Lower lobe of right lung (tissue), 2 donors: Measurements from ENCODE around the gene MRPL20. TPM values are rescaled to one million over a fixed set of nuclear protein-coding genes. Genes with fewer than 3 reads are reported as not detected.

Experiments
- ATAC-seq, 2 donors: fragments of 200-7000 bp; cut with Tn5 transposase; one replicate each; pipeline ENCODE4 v1.9.1; 2020 to 2022; ENCODE audit warnings: mild to moderate bottlenecking in 2 of 2, moderate library complexity in 2 of 2
- DNase-seq: peaks from one replicate; pipeline ENCODE4 v3.0.0-alpha.2; 2020
- H3K27ac ChIP-seq: fragments of 200-600 bp; one replicate; pipeline ENCODE4 v1.8.0; 2022
- H3K27me3 ChIP-seq: fragments of 200-600 bp; one replicate; pipeline ENCODE4 v1.8.0; 2022; ENCODE audit warnings: low read depth
- H3K36me3 ChIP-seq: fragments of 200-600 bp; one replicate; pipeline ENCODE4 v1.8.0; 2022; ENCODE audit warnings: mild to moderate bottlenecking
- H3K4me1 ChIP-seq: fragments of 200-600 bp; one replicate; pipeline ENCODE4 v1.8.0; 2022
- H3K4me3 ChIP-seq: fragments of 200-600 bp; one replicate; pipeline ENCODE4 v1.8.0; 2022; ENCODE audit warnings: mild to moderate bottlenecking
- H3K9me3 ChIP-seq: fragments of 200-600 bp; one replicate; pipeline ENCODE4 v1.8.0; 2022
- intact Hi-C: fragments of 100-400 bp; cut with DNase I; formaldehyde crosslinking; loops from one replicate; pipeline ENCODE4 v1.11.0; 2022
- total RNA-seq: library from RNA; stranded (reverse); fragmentation: NEBNext Ultra II Directional; extraction: Animal tissue kit (Norgen Biotek cat#: 25700); gene quantifications from one replicate; pipeline ENCODE4 v1.2.1, GENCODE V29; 2021
- TF ChIP-seq, protein P1 (sequence below): fragments of 200-600 bp; IDR thresholded peaks from one replicate; pipeline ENCODE4 v1.8.0; 2022; ENCODE audit warnings: antibody characterized with exemption, mild to moderate bottlenecking
- donor health status: DM: no; HTN: yes; CAD: no; lungs with severe emphysema.

The MRPL20 gene
- total RNA-seq, 1 donor from 2014 or later, result 79.8 TPM

DNA sequence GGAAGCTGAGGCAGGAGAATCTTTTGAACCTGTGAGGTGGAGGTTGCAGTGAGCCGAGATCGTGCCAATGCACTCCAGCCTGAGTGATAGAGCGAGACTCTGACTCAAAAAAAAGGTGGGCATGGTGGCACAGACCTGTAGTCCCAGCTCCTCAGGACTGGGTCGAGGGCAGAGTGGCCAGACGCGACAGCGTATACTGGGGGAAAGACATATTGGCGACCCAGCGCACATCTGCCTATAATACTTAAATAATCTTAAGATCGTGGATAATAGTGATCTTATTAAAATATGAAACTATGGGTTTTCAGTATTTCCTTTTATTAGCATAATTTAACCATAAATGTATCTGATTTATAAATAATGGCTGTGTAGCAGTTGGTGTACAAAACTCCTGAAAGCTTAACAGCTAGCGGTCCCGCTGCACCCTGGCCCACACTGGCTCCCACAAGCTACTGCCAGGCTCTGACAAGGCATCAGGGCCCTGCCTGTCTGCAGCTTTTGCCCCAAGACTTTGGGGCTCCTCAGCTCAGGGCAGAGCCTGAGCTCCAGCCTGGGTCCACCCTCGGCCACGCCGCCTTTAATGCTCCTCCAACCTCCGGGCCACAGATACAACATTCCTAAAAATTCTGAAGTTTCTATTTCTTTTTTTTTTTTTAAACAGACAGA lies 29.4 kb downstream of the MRPL20 start:
- peaks cover 27% of the 10 kb centered on the region for H3K36me3 ChIP-seq
- no peak overlapping the region for H3K27ac ChIP-seq
- intact Hi-C loops, result no loop called here
- no peaks in the 10 kb centered on the region for H3K9me3 ChIP-seq
- ATAC-seq (no peak), DNase-seq (no peak)
- no peaks in the 10 kb centered on the region for H3K27me3 ChIP-seq
- peaks cover 28% of the 10 kb centered on the region for H3K4me1 ChIP-seq
- TF ChIP-seq, protein P1, sequence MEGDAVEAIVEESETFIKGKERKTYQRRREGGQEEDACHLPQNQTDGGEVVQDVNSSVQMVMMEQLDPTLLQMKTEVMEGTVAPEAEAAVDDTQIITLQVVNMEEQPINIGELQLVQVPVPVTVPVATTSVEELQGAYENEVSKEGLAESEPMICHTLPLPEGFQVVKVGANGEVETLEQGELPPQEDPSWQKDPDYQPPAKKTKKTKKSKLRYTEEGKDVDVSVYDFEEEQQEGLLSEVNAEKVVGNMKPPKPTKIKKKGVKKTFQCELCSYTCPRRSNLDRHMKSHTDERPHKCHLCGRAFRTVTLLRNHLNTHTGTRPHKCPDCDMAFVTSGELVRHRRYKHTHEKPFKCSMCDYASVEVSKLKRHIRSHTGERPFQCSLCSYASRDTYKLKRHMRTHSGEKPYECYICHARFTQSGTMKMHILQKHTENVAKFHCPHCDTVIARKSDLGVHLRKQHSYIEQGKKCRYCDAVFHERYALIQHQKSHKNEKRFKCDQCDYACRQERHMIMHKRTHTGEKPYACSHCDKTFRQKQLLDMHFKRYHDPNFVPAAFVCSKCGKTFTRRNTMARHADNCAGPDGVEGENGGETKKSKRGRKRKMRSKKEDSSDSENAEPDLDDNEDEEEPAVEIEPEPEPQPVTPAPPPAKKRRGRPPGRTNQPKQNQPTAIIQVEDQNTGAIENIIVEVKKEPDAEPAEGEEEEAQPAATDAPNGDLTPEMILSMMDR, result no peak
- no peak overlapping the region for H3K4me3 ChIP-seq

DNA sequence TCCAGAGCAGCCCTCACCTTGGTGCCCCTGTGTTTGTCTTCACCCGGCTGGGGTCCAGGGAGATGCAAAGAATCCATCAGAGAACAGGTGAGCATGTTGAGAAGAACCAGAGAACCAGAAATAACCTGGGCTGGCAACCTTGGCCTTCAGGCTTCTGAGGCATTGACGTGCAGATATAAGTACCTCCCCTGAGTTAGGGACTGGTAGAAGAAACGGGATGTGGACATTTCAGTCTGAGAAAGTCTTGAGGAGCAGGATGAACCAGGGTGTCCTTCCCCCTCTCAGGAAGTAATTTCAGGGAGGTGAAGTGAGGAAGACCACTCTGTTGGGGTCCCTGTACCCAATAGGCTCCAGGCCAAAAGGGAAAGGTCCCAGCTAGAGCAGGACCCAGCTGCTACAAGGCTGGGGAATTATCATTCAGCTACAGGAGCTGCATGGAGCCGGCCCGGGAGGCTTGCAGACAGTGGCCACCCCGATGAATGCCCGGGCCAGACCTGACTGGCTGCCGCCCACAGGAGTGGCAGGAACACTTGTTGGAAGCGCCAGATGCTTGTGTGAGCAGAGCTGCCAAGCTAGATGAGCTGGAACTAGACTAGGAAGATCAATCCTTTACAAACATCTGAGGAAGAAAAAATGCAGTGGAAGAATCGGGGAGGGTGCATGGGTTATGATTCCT lies 30.4 kb downstream of the MRPL20 start:
- no peak overlapping the region for H3K27ac ChIP-seq
- peaks cover 25% of the 10 kb centered on the region for H3K36me3 ChIP-seq
- H3K9me3 ChIP-seq, result no peaks in the 10 kb centered on the region
- no peaks in the 10 kb centered on the region for H3K27me3 ChIP-seq
- no peak for ATAC-seq
- H3K4me1 ChIP-seq, result peaks cover 37% of the 10 kb centered on the region
- TF ChIP-seq, protein P1, result no peak
- intact Hi-C loops, result no loop called here
- H3K4me3 ChIP-seq, result no peak overlapping the region
- DNase-seq, result no peak

DNA sequence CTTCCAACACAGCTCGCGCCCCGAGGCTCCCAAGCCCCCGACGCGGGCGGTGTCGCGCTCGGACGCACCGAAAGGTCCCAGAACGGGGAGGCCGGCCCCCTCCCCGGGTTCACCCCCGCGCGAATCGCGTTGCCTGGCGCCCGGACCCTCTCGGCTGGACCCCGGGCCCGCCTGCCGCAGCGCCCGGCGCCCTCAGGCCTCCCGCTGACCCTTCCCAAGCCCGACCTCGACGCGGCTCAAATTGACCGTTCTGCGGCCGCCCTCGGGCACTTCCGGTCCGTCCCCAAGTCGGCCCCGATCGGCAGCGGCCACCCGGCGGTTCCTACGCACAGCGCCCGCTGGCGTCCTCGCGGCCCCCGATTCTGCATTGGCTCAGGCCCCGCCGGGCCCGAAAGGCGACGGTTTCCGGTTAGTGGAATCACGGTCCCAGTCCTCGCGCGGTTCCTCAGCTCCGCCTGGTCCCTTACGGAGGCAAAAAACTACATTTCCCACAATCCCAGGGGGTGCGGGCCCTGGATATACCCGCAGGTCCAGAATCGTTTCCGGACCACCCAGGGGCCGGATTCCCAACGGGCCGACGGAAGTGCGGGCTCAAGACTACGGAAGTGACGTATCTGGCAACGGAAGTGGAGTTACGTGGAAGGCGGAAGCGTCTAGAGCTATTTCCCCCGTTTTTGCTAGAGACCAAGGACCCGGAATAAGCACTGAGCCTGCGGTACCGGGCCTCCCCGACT lies 32.0 kb downstream of the MRPL20 start, which contains the start of gene AURKAIP1:
TSS of gene AURKAIP1 (minus strand) at position 279 of the 734 bp plus-strand sequence. CDS start 451 bp downstream, outside the sequence.
- Histone ChIP-seq H3K4me3 (peak within 1 kb of the TSS; percentile 99), H3K27me3 (no peaks in the 10 kb centered on the region), H3K27ac (peak within 1 kb of the TSS; percentile 97), H3K9me3 (no peaks in the 10 kb centered on the region), H3K4me1 (peaks cover 45% of the 10 kb centered on the region), H3K36me3 (peaks cover 18% of the 10 kb centered on the region)
- TF ChIP-seq, protein P1, result peak; percentile 51
- ATAC-seq (peak; percentile 95 to 96), DNase-seq (peak; percentile 98)
- intact Hi-C loops, result no loop called here

DNA sequence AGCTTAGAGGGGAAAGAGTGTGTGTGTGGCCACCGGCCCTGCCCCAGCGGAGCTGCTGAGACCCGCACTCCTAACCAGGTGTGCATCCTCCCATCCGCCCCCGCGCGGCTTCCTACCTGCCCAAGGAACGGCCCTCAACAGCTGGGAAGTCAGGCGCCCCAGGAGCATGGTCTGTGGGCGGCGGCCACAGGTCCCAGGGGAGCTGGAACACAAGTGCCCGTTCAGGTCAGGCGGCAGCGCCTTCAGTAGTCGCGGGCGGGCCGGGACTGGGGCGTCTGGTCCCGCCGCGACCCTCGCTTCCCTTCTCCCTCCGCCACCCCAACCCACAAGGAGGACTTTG lies 32.5 kb downstream of the MRPL20 start:
- TF ChIP-seq, protein P1, result no peak

DNA sequence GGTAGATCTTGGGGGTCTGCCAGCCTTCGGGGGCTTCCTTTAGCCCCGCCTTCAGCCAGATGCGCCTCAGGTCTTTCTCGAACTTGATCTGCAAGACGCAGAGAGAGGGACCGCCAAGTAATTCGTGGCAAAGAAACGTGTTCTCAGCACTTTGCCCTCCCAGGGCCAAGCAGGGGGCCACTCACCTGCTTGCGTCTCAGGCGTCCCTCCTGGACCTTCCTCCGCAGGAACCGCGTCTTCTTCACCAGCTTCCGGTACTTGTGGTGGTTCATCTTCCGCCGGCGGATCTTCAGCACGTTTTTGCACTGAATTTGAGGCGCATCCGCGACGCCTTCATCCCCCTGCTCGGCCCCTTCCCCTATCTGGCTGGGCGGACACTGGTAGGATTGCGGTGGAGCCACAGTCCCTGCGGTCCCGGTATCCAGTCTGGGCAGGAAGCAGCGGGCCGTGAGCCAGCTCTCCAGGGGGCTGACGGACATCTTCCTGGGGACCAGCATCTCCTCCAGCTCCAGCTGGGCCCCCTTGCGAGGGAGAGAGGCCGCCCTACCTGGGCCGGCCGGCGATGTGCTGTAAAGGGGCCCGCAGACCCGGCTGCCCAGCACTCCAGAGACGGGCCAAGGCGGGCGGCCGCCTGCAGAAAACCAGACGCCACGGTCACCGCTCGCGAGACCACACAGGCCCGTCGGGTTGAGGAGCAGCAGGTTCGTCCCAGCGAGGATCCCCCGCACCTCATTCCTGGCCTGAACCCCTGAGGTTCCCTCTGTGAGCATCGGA lies 33.1 kb downstream of the MRPL20 start:
- Histone ChIP-seq H3K9me3 (no peaks in the 10 kb centered on the region), H3K4me1 (peaks cover 45% of the 10 kb centered on the region), H3K36me3 (peaks cover 18% of the 10 kb centered on the region), H3K27ac (peak overlapping the region; percentile 97), H3K4me3 (peak overlapping the region; percentile 99), H3K27me3 (no peaks in the 10 kb centered on the region)
- DNase-seq (no peak), ATAC-seq (no peak)
- TF ChIP-seq, protein P1, result no peak
- intact Hi-C loops, result no loop called here

More for the DNA sequence above, 32.5 kb downstream of the MRPL20 start:
- Histone ChIP-seq H3K36me3 (peaks cover 18% of the 10 kb centered on the region), H3K9me3 (no peaks in the 10 kb centered on the region), H3K27me3 (no peaks in the 10 kb centered on the region), H3K4me3 (peak overlapping the region; percentile 99), H3K27ac (peak overlapping the region; percentile 97), H3K4me1 (peaks cover 45% of the 10 kb centered on the region)
- DNase-seq, result peak; percentile 64
- intact Hi-C loops, result no loop called here
- peak; percentile 0 to 2 for ATAC-seq
